Kidney epithelial cell (primary cell): ENCODE data around the gene SENP1. TPM values are rescaled to one million over a fixed set of nuclear protein-coding genes. Genes with fewer than 3 reads are reported as not detected.

Source experiments
- DNase-seq: peaks from one replicate; pipeline ENCODE4 v3.0.0-alpha.2; 2010; ENCODE audit warnings: low read depth
- H3K27me3 ChIP-seq: 2 replicates; pipeline ENCODE4 v1.6.0; 2011; ENCODE audit warnings: low read length; ENCODE audit not compliant: control insufficient read depth, insufficient read depth
- H3K36me3 ChIP-seq: 2 replicates; pipeline ENCODE4 v1.5.1; 2011; ENCODE audit warnings: low read length; ENCODE audit not compliant: control insufficient read depth, insufficient read depth
- H3K4me3 ChIP-seq: 2 replicates; pipeline ENCODE4 v1.5.1; 2011; ENCODE audit warnings: low read depth, mild to moderate bottlenecking, control low read depth, low read length
- CTCF ChIP-seq: IDR thresholded peaks from 2 replicates; pipeline ENCODE4 v1.5.1; 2011; ENCODE audit warnings: mild to moderate bottlenecking, moderate library complexity, low read length, control low read depth, inconsistent platforms; ENCODE audit not compliant: insufficient read depth, poor library complexity, severe bottlenecking
- total RNA-seq: library from RNA; depleted of rRNA; stranded (reverse); fragments of >200 nt; gene quantifications from 2 replicates; pipeline ENCODE4 v1.2.3, GENCODE V29; 2015

SENP1 gene
- total RNA-seq, 1 donor from 2014 or later = 13.2 TPM

- TF ChIP-seq CTCF = no peak
- no peak for DNase-seq
- Histone ChIP-seq H3K36me3 (no peaks in the 10 kb centered on the region), H3K27me3 (peaks cover 17% of the 10 kb centered on the region), H3K4me3 (no peak overlapping the region)
These were observed 83.7 kb downstream of the SENP1 start for GRCh38 chr12:48022180-48022521.

GRCh38 chr12:48021485-48022179 is 84.2 kb downstream of the SENP1 start:
- Histone ChIP-seq H3K27me3 (peaks cover 18% of the 10 kb centered on the region), H3K4me3 (no peak overlapping the region), H3K36me3 (no peaks in the 10 kb centered on the region)
- TF ChIP-seq CTCF = no peak
- no peak for DNase-seq

GRCh38 chr12:48019639-48020265 is 86.1 kb downstream of the SENP1 start:
- DNase-seq = no peak
- TF ChIP-seq CTCF = no peak
- no peaks in the 10 kb centered on the region for H3K36me3 ChIP-seq
- H3K27me3 ChIP-seq = peaks cover 21% of the 10 kb centered on the region
- no peak overlapping the region for H3K4me3 ChIP-seq

GRCh38 chr12:48018618-48018995 is 87.3 kb downstream of the SENP1 start:
- no peak for TF ChIP-seq CTCF
- Histone ChIP-seq H3K4me3 (no peak overlapping the region), H3K36me3 (no peaks in the 10 kb centered on the region), H3K27me3 (peaks cover 21% of the 10 kb centered on the region)
- no peak for DNase-seq

GRCh38 chr12:48017921-48018617 is 87.8 kb downstream of the SENP1 start:
- no peak overlapping the region for H3K4me3 ChIP-seq
- no peak for TF ChIP-seq CTCF
- DNase-seq = no peak
- H3K36me3 ChIP-seq = no peaks in the 10 kb centered on the region
- peaks cover 21% of the 10 kb centered on the region for H3K27me3 ChIP-seq
